Measurements from ENCODE around the gene COL23A1.

The COL23A1 gene

GRCh38 chr5:178530526-178530925 is 59.7 kb downstream of the COL23A1 start:
- no peak for DNase-seq

- DNase-seq: no peak
Observed at GRCh38 chr5:178529080-178529479, 61.1 kb downstream of the COL23A1 start.

- no peak for DNase-seq
Observed at GRCh38 chr5:178527458-178528307, 62.5 kb downstream of the COL23A1 start.

GRCh38 chr5:178526773-178527457 is 63.3 kb downstream of the COL23A1 start:
- no peak for DNase-seq

- DNase-seq: no peak
Observed at GRCh38 chr5:178525906-178526732, 64.1 kb downstream of the COL23A1 start.

GRCh38 chr5:178524093-178524882 is 65.9 kb downstream of the COL23A1 start:
- no peak for DNase-seq

GRCh38 chr5:178522361-178522760 is 67.8 kb downstream of the COL23A1 start:
- no peak for DNase-seq

- no peak for DNase-seq
Observed at GRCh38 chr5:178520851-178521250, 69.3 kb downstream of the COL23A1 start.

GRCh38 chr5:178519804-178520203 is 70.4 kb downstream of the COL23A1 start:
- DNase-seq: no peak

- DNase-seq: no peak
Observed at GRCh38 chr5:178519155-178519554, 71.0 kb downstream of the COL23A1 start.

- no peak for DNase-seq
Observed at GRCh38 chr5:178516504-178517235, 73.5 kb downstream of the COL23A1 start.

- DNase-seq: no peak
Observed at GRCh38 chr5:178515776-178516503, 74.3 kb downstream of the COL23A1 start.

- DNase-seq: no peak
Observed at GRCh38 chr5:178514851-178515418, 75.3 kb downstream of the COL23A1 start.

GRCh38 chr5:178511172-178511571 is 79.0 kb downstream of the COL23A1 start:
- no peak for DNase-seq

- DNase-seq: no peak
Observed at GRCh38 chr5:178509491-178510057, 80.6 kb downstream of the COL23A1 start.

GRCh38 chr5:178507151-178507932 is 82.9 kb downstream of the COL23A1 start:
- no peak for DNase-seq

GRCh38 chr5:178505639-178506407 is 84.4 kb downstream of the COL23A1 start:
- DNase-seq: no peak

GRCh38 chr5:178504340-178504960 is 85.7 kb downstream of the COL23A1 start:
- DNase-seq: no peak
